HCT116 (cell line): ENCODE data around the gene PARD6G. TPM values are rescaled to one million over a fixed set of nuclear protein-coding genes. Genes with fewer than 3 reads are reported as not detected.

ENCODE experiments used
- ATAC-seq: fragments of 200-7000 bp; cut with Tn5 transposase; 2 replicates; pipeline ENCODE4 v1.9.1; 2020; ENCODE audit warnings: mild to moderate bottlenecking, moderate library complexity
- BruUV-seq: library from RNA; stranded (reverse); fragments of 400-500 nt; replicated peaks from 2 replicates; lab custom pipeline; 2021; lab: Mats Ljungman, UMichigan
- CTCF ChIA-PET: fragments of 300-600 bp; sonication (Branson Sonifier 250); formaldehyde crosslinking; loops from one replicate; lab custom pipeline; 2021; ENCODE audit warnings: antibody characterized with exemption; lab: Charles Lee
- POLR2A ChIA-PET: fragments of 300-600, 350-600 bp; sonication (Branson Sonifier 250); formaldehyde crosslinking; loops from one replicate; lab custom pipeline; 2021; ENCODE audit warnings: antibody characterized with exemption; lab: Charles Lee
- RAD21 ChIA-PET, 2 experiments: fragments of 300-600 bp; sonication (Branson Sonifier 250); formaldehyde crosslinking; loops; one replicate each; lab custom pipeline; 2023; ENCODE audit warnings: low total read pairs in 2 of 2; ENCODE audit not compliant: uncharacterized antibody in 2 of 2, unreplicated experiment in 2 of 2, low non-redundant PET in 1 of 2; lab: Charles Lee
- DNase-seq: peaks from one replicate; pipeline ENCODE4 v3.0.0-alpha.2; 2010; ENCODE audit warnings: low read depth, low spot score
- H2AFZ ChIP-seq: fragments of 200-600 bp; shearing (Covaris generic), sonication (generic); 2 replicates; pipeline ENCODE4 v1.6.1; 2017; ENCODE audit warnings: low read depth, mixed run types, mixed read lengths, antibody characterized with exemption, low read length; ENCODE audit not compliant: poor library complexity, severe bottlenecking
- H3K27ac ChIP-seq: 2 replicates; pipeline ENCODE4 v1.5.1; 2012; ENCODE audit warnings: low read depth, low read length
- H3K27me3 ChIP-seq: fragments of 200-600 bp; sonication (generic); 2 replicates; pipeline ENCODE4 v1.6.1; 2016; ENCODE audit warnings: mixed run types, low read length, mixed read lengths; ENCODE audit not compliant: insufficient read depth
- H3K36me3 ChIP-seq, 2 experiments: fragments of 200-500 bp in 1 of 2; fragments of 200-600 bp in 1 of 2; sonication (Bioruptor generic) in 1 of 2; sonication (generic) in 1 of 2; 2 replicates each; pipeline versions ENCODE4 v1.5.1 to v1.6.1; 2014 to 2016; ENCODE audit warnings: low read length in 2 of 2, inconsistent platforms in 1 of 2, mixed read lengths in 1 of 2, mixed run types in 1 of 2; ENCODE audit not compliant: insufficient read depth in 2 of 2, control insufficient read depth in 1 of 2
- H3K4me1 ChIP-seq, 2 experiments: fragments of 200-600 bp in 1 of 2; sonication (generic) in 1 of 2; 2 replicates each; pipeline versions ENCODE4 v1.5.1 to v1.6.1; 2012 to 2017; ENCODE audit warnings: low read length in 2 of 2, inconsistent platforms in 1 of 2, mild to moderate bottlenecking in 1 of 2, mixed read lengths in 1 of 2, mixed run types in 1 of 2, moderate library complexity in 1 of 2; ENCODE audit not compliant: insufficient read depth in 2 of 2, control insufficient read depth in 1 of 2
- H3K4me2 ChIP-seq: fragments of 200-600 bp; sonication (generic); 2 replicates; pipeline ENCODE4 v1.6.1; 2017; ENCODE audit warnings: mixed run types, low read length, mixed read lengths
- H3K4me3 ChIP-seq, 2 experiments: fragments of 200-600 bp in 1 of 2; sonication (generic) in 1 of 2; replicated peaks in 1 of 2; 2 replicates each; pipeline ENCODE4 v1.5.1; 2011 to 2016; ENCODE audit warnings: low read length in 2 of 2, control low read depth in 1 of 2, low read depth in 1 of 2, mild to moderate bottlenecking in 1 of 2, mixed read lengths in 1 of 2, mixed run types in 1 of 2
- H3K79me2 ChIP-seq: fragments of 200-600 bp; sonication (generic); 2 replicates; pipeline ENCODE4 v1.6.1; 2017; ENCODE audit warnings: mild to moderate bottlenecking, mixed run types, low read length, moderate library complexity, mixed read lengths; ENCODE audit not compliant: insufficient read depth
- H3K9ac ChIP-seq: fragments of 200-600 bp; sonication (generic); 2 replicates; pipeline ENCODE4 v1.6.1; 2016; ENCODE audit warnings: low read length, mixed read lengths
- H3K9me2 ChIP-seq: fragments of 200-600 bp; sonication (generic), shearing (Covaris generic); 2 replicates; pipeline ENCODE4 v1.6.1; 2017; ENCODE audit warnings: mixed run types, mild to moderate bottlenecking, moderate library complexity; ENCODE audit not compliant: insufficient read depth
- H3K9me3 ChIP-seq, 2 experiments: fragments of 200-500 bp in 1 of 2; fragments of 200-600 bp in 1 of 2; sonication (Bioruptor generic) in 1 of 2; sonication (generic) in 1 of 2; 2 replicates each; pipeline ENCODE4 v1.6.1; 2014 to 2017; ENCODE audit warnings: low read length in 2 of 2, mixed read lengths in 2 of 2, inconsistent platforms in 1 of 2, low read depth in 1 of 2, mild to moderate bottlenecking in 1 of 2, mixed run types in 1 of 2, moderate library complexity in 1 of 2; ENCODE audit not compliant: control insufficient read depth in 1 of 2, insufficient read depth in 1 of 2
- H4K20me1 ChIP-seq: fragments of 200-600 bp; sonication (generic), shearing (Covaris generic); 2 replicates; pipeline ENCODE4 v1.6.1; 2017; ENCODE audit warnings: mixed run types, mild to moderate bottlenecking, moderate library complexity; ENCODE audit not compliant: insufficient read depth
- CEBPB ChIP-seq: IDR thresholded peaks from 2 replicates; pipeline ENCODE4 v1.6.1; 2012; ENCODE audit warnings: low read depth
- EGR1 ChIP-seq: IDR thresholded peaks from 2 replicates; pipeline ENCODE4 v1.6.1; 2012; ENCODE audit warnings: low read depth
- ELF1 ChIP-seq: IDR thresholded peaks from 2 replicates; pipeline ENCODE4 v1.6.1; 2012; ENCODE audit warnings: low read depth, borderline replicate concordance
- EZH2 ChIP-seq: fragments of 200-600 bp; sonication (generic); IDR thresholded peaks from 2 replicates; pipeline ENCODE4 v1.6.1; 2017; ENCODE audit warnings: antibody characterized with exemption, mixed run types
- EZH2phosphoT487 ChIP-seq: fragments of 200-600 bp; IDR thresholded peaks from 2 replicates; pipeline ENCODE4 v1.6.1; 2018; ENCODE audit warnings: antibody characterized with exemption, borderline replicate concordance
- FOSL1 ChIP-seq: IDR thresholded peaks from 2 replicates; pipeline ENCODE4 v1.6.1; 2012; ENCODE audit warnings: low read depth
- JUND ChIP-seq: IDR thresholded peaks from 2 replicates; pipeline ENCODE4 v1.6.1; 2012
- POLR2A ChIP-seq: IDR thresholded peaks from 2 replicates; pipeline ENCODE4 v1.7.0; 2011; ENCODE audit warnings: borderline replicate concordance; ENCODE audit not compliant: insufficient read depth, insufficient read length; ENCODE audit errors: extremely low read depth
- POLR2AphosphoS5 ChIP-seq: IDR thresholded peaks from 2 replicates; pipeline ENCODE4 v1.6.1; 2011; ENCODE audit warnings: mild to moderate bottlenecking, low read depth, low read length, moderate library complexity
- SIN3A ChIP-seq: IDR thresholded peaks from 2 replicates; pipeline ENCODE4 v1.6.1; 2012; ENCODE audit warnings: low read depth
- TCF7L2 ChIP-seq: IDR thresholded peaks from 2 replicates; pipeline ENCODE4 v1.7.0; 2011; ENCODE audit warnings: borderline replicate concordance, inconsistent platforms; ENCODE audit not compliant: insufficient read depth, insufficient read length; ENCODE audit errors: extremely low read depth
- ZFX ChIP-seq: fragments of 450-650 bp; IDR thresholded peaks from 2 replicates; pipeline ENCODE4 v1.6.1; 2017
- ZNF274 ChIP-seq: fragments of 200-500 bp; sonication (Bioruptor generic); IDR thresholded peaks from 2 replicates; pipeline ENCODE4 v1.6.1; 2014; ENCODE audit warnings: mild to moderate bottlenecking, low read depth, low read length, inconsistent platforms
- intact Hi-C: fragments of 100-400 bp; cut with micrococcal nuclease; formaldehyde crosslinking; loops from 2 replicates; pipeline ENCODE4 v1.10.0; 2022
- total RNA-seq: library from RNA; stranded (reverse); gene quantifications from one replicate; pipeline ENCODE4 v1.2.1, GENCODE V29; 2021; ENCODE audit not compliant: unreplicated experiment
- TF ChIP-seq, protein P1 (sequence below): IDR thresholded peaks from 2 replicates; pipeline ENCODE4 v1.6.1; 2012
- TF ChIP-seq, protein P2 (sequence below): IDR thresholded peaks from 2 replicates; pipeline ENCODE4 v1.6.1; 2011; ENCODE audit warnings: mild to moderate bottlenecking, low read length, moderate library complexity; ENCODE audit not compliant: insufficient replicate concordance; ENCODE audit errors: extremely low read depth
- TF ChIP-seq, protein P3 (sequence below): IDR thresholded peaks from 2 replicates; pipeline ENCODE4 v1.6.1; 2012
- TF ChIP-seq, protein P4 (sequence below), 3 experiments: fragments of 200-600 bp in 1 of 3; sonication (generic) in 1 of 3; IDR thresholded peaks in 2 of 3; conservative IDR thresholded peaks in 1 of 3; 2 replicates each; pipeline ENCODE4 v1.5.1; 2012 to 2017; ENCODE audit warnings: low read depth in 2 of 3, low read length in 2 of 3, antibody characterized with exemption in 1 of 3, borderline replicate concordance in 1 of 3, control low read depth in 1 of 3, mild to moderate bottlenecking in 1 of 3, mixed read lengths in 1 of 3, mixed run types in 1 of 3, moderate library complexity in 1 of 3; ENCODE audit not compliant: insufficient read depth in 1 of 3

PARD6G gene
- total RNA-seq, 1 experiment from 2014 or later = 12.8 TPM

DNA sequence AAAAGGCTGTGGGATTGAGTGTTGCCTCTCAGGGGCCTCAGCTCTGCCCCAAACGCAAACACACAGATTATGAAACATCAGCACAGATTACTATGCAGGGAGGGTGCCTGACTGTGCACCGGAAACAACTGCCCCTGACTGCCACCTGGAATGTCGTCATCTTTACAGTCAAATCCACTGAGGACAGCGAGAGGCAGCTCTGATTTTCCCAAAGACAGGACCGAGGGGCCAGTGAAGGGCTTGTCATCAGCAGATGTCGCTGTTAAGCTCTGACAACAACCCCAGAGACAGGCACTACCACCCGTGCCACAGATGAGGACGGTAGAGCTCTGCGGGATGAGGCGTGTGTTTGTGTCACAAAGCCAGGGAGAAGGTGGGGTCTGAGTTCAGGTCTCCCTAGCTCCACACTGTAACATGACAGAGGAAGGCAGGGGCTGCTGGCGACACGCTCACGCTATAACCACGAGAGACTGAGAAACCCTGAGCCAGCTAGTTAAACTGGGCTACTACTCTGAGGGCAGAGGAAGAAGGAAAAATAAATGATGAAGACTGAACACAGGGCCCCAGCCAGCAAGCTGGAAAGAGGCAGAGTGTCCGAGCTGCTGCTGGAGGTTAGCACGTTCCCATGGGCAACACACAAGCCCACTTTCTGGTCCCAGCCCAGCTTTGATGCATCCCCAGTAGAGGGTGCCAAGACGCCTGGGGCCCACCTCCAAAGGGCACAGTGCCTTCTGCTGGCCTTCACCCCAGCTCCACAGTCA lies 47.0 kb downstream of the PARD6G start:
- ChIA-PET RAD21 (no interaction called here), CTCF (no interaction called here), POLR2A (no interaction called here)
- Histone ChIP-seq H2AFZ (no peak overlapping the region), H3K9me3 (no peaks in the 10 kb centered on the region), H3K79me2 (no peaks in the 10 kb centered on the region), H3K36me3 (no peaks in the 10 kb centered on the region), H3K9ac (no peak overlapping the region), H3K9me2 (no peaks in the 10 kb centered on the region), H4K20me1 (no peaks in the 10 kb centered on the region), H3K4me2 (no peak overlapping the region), H3K4me1 (no peaks in the 10 kb centered on the region), H3K4me3 (no peak overlapping the region), H3K27ac (no peak overlapping the region), H3K27me3 (no peaks in the 10 kb centered on the region)
- TF ChIP-seq ZNF274 (no peak), ELF1 (no peak), TCF7L2 (no peak), ZFX (no peak), EGR1 (no peak), JUND (no peak), FOSL1 (no peak), EZH2phosphoT487 (no peak), CEBPB (no peak), POLR2AphosphoS5 (no peak), SIN3A (no peak), POLR2A (no peak), EZH2 (no peak)
- TF ChIP-seq, protein P1, sequence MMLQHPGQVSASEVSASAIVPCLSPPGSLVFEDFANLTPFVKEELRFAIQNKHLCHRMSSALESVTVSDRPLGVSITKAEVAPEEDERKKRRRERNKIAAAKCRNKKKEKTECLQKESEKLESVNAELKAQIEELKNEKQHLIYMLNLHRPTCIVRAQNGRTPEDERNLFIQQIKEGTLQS = no peak
- TF ChIP-seq, protein P2, sequence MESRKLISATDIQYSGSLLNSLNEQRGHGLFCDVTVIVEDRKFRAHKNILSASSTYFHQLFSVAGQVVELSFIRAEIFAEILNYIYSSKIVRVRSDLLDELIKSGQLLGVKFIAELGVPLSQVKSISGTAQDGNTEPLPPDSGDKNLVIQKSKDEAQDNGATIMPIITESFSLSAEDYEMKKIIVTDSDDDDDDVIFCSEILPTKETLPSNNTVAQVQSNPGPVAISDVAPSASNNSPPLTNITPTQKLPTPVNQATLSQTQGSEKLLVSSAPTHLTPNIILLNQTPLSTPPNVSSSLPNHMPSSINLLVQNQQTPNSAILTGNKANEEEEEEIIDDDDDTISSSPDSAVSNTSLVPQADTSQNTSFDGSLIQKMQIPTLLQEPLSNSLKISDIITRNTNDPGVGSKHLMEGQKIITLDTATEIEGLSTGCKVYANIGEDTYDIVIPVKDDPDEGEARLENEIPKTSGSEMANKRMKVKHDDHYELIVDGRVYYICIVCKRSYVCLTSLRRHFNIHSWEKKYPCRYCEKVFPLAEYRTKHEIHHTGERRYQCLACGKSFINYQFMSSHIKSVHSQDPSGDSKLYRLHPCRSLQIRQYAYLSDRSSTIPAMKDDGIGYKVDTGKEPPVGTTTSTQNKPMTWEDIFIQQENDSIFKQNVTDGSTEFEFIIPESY = no peak
- TF ChIP-seq, protein P3, sequence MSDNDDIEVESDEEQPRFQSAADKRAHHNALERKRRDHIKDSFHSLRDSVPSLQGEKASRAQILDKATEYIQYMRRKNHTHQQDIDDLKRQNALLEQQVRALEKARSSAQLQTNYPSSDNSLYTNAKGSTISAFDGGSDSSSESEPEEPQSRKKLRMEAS = no peak
- TF ChIP-seq, protein P4, sequence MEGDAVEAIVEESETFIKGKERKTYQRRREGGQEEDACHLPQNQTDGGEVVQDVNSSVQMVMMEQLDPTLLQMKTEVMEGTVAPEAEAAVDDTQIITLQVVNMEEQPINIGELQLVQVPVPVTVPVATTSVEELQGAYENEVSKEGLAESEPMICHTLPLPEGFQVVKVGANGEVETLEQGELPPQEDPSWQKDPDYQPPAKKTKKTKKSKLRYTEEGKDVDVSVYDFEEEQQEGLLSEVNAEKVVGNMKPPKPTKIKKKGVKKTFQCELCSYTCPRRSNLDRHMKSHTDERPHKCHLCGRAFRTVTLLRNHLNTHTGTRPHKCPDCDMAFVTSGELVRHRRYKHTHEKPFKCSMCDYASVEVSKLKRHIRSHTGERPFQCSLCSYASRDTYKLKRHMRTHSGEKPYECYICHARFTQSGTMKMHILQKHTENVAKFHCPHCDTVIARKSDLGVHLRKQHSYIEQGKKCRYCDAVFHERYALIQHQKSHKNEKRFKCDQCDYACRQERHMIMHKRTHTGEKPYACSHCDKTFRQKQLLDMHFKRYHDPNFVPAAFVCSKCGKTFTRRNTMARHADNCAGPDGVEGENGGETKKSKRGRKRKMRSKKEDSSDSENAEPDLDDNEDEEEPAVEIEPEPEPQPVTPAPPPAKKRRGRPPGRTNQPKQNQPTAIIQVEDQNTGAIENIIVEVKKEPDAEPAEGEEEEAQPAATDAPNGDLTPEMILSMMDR (IDR thresholded peaks at IDR 0.05 in 2 of 3, conservative IDR thresholded peaks at IDR 0.05 in 1 of 3; ENCODE audit: borderline replicate concordance in 1 of 3, insufficient read depth in 1 of 3, low read depth in 2 of 3, low read length in 2 of 3) = no peak
- DNase-seq (no peak), ATAC-seq (peak; percentile 46; the same call in 1 of the 2 replicates)
- BruUV-seq = no TSS peak
- intact Hi-C loops = no loop called here
